BJ (cell line): ENCODE measurements around the gene MEF2C. TPM values are rescaled to one million over a fixed set of nuclear protein-coding genes. Genes with fewer than 3 reads are reported as not detected.

ENCODE experiments used
- CTCF ChIA-PET: fragments of 350-600 bp; formaldehyde crosslinking; extraction: SDS; loops from one replicate; lab custom pipeline; 2021; ENCODE audit warnings: antibody characterized with exemption, inconsistent platforms; lab: Yijun Ruan, JAX
- POLR2A ChIA-PET: fragments of 300-600 bp; sonication (Branson Sonifier 250); formaldehyde crosslinking; extraction: SDS; loops from one replicate; lab custom pipeline; 2021; ENCODE audit warnings: antibody characterized with exemption; lab: Charles Lee
- DNase-seq: peaks from one replicate; pipeline ENCODE4 v3.0.0-alpha.2; 2011; ENCODE audit warnings: low read depth
- H3K27me3 ChIP-seq: 2 replicates; pipeline ENCODE4 v1.6.0; 2011; ENCODE audit warnings: low read length; ENCODE audit not compliant: control insufficient read depth, insufficient read depth
- H3K36me3 ChIP-seq: 2 replicates; pipeline ENCODE4 v1.5.1; 2011; ENCODE audit warnings: low read length; ENCODE audit not compliant: control insufficient read depth, insufficient read depth
- H3K4me3 ChIP-seq: 2 replicates; pipeline ENCODE4 v1.5.1; 2011; ENCODE audit warnings: low read depth, mild to moderate bottlenecking, control low read depth, low read length
- CTCF ChIP-seq: IDR thresholded peaks from 2 replicates; pipeline ENCODE4 v1.5.1; 2011; ENCODE audit warnings: low read depth, mild to moderate bottlenecking, control low read depth, inconsistent platforms, low read length, moderate library complexity; ENCODE audit not compliant: insufficient read depth
- polyA plus RNA-seq: library from polyadenylated mRNA; depleted of rRNA; stranded (reverse); fragments of >200 nt; gene quantifications from 2 replicates; pipeline ENCODE4 v1.2.3, GENCODE V29; 2011

MEF2C gene
- polyA plus RNA-seq, 1 experiment, result 1.6 TPM

DNA sequence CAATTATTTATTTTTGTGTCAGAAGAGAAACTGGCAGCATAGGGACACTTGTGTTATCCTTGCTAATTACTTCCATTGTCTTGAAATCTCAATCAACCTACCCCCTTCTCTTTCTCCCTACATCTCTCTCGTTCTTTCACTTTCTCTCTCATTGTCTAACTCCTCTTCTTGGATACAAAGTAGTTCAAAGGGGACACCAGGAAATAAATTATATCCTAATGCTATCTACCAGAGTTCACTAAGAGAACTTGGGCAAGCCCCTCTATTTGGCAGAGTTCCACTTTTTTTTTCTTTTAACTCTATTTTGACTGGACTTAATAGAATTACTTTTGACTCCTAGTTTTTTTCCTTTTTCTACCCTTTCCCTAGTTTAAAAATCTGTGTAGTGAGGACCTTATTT lies 102.2 kb downstream of the MEF2C start:
- no peak for TF ChIP-seq CTCF
- POLR2A ChIA-PET, result no interaction called here
- CTCF ChIA-PET, result no interaction called here
- no peaks in the 10 kb centered on the region for H3K36me3 ChIP-seq
- no peak overlapping the region for H3K4me3 ChIP-seq
- no peak for DNase-seq
- no peaks in the 10 kb centered on the region for H3K27me3 ChIP-seq

- ChIA-PET CTCF (interaction anchor here (1.7 kb wide), 1 partner anchor 12 kb away, joined by 4 read pairs; no protein-coding TSS in a partner anchor), POLR2A (no interaction called here)
- no peak overlapping the region for H3K4me3 ChIP-seq
- DNase-seq, result no peak
- no peaks in the 10 kb centered on the region for H3K27me3 ChIP-seq
- no peaks in the 10 kb centered on the region for H3K36me3 ChIP-seq
- TF ChIP-seq CTCF, result no peak
Measured at GRCh38 chr5:88778736-88779135, 104.2 kb downstream of the MEF2C start.

DNA sequence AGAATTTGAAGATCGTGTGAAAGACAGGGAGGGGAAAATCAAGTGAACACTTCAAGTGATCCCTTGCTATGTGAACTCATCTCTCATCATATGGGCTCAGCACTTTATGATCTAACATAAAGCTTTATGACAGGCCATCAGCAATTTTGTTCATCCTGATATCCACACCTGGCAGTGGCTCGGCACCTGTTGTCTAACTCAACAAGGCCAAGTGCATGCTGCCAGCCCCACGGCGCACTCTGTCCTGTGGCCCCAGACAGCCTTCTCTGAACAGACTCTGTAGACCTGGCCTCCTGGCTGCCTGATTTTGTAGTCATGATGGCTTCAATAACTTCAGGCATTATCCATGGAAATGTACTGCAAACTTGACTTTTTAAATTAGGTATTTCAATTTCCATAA lies 106.3 kb downstream of the MEF2C start:
- CTCF ChIA-PET, result no interaction called here
- POLR2A ChIA-PET, result no interaction called here

GRCh38 chr5:88772831-88773230 lies 110.2 kb downstream of the MEF2C start:
- Histone ChIP-seq H3K36me3 (no peaks in the 10 kb centered on the region), H3K4me3 (no peak overlapping the region), H3K27me3 (no peaks in the 10 kb centered on the region)
- ChIA-PET POLR2A (no interaction called here), CTCF (interaction anchor here (0.6 kb wide), 1 partner anchor 107 kb away, joined by 3 read pairs; no protein-coding TSS in a partner anchor)
- DNase-seq, result no peak
- no peak for TF ChIP-seq CTCF

More for the DNA sequence above, 106.3 kb downstream of the MEF2C start:
- Histone ChIP-seq H3K36me3 (no peaks in the 10 kb centered on the region), H3K4me3 (no peak overlapping the region), H3K27me3 (no peaks in the 10 kb centered on the region)
- DNase-seq, result no peak
- TF ChIP-seq CTCF, result no peak

DNA sequence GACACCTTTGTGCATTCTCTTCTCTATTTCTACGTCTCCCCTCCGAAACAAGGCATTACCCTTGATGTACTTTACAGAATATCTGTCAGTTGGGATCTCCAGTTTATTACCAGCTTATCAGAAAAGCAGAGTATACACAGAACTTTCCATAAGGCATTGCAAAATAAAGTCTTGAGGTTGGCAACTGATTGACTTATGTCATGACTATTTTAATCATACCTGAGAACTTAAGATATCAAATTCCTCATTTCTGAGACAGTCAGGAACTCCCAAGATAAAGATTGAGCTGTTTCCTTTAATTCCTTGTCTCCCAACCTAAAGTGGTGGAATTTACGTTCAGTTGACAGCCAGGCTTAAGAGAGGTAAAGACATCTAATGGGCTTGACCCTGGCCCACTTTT lies 110.9 kb downstream of the MEF2C start:
- TF ChIP-seq CTCF, result no peak
- Histone ChIP-seq H3K36me3 (no peaks in the 10 kb centered on the region), H3K4me3 (no peak overlapping the region), H3K27me3 (no peaks in the 10 kb centered on the region)
- ChIA-PET CTCF (interaction anchor here (0.7 to 1.5 kb wide), 2 partner anchors 10 to 631 kb away, joined by 3 to 4 read pairs; no protein-coding TSS in a partner anchor), POLR2A (no interaction called here)
- no peak for DNase-seq
